HG03520 (cell line): ENCODE data around the gene CEP41.

Experiments used
- ATAC-seq: cut with Tn5 transposase; IDR thresholded peaks from one replicate; pipeline ENCODE4 v1.9.1; 2021; ENCODE audit warnings: mild to moderate bottlenecking, moderate library complexity; ENCODE audit not compliant: unreplicated experiment

The CEP41 gene

DNA sequence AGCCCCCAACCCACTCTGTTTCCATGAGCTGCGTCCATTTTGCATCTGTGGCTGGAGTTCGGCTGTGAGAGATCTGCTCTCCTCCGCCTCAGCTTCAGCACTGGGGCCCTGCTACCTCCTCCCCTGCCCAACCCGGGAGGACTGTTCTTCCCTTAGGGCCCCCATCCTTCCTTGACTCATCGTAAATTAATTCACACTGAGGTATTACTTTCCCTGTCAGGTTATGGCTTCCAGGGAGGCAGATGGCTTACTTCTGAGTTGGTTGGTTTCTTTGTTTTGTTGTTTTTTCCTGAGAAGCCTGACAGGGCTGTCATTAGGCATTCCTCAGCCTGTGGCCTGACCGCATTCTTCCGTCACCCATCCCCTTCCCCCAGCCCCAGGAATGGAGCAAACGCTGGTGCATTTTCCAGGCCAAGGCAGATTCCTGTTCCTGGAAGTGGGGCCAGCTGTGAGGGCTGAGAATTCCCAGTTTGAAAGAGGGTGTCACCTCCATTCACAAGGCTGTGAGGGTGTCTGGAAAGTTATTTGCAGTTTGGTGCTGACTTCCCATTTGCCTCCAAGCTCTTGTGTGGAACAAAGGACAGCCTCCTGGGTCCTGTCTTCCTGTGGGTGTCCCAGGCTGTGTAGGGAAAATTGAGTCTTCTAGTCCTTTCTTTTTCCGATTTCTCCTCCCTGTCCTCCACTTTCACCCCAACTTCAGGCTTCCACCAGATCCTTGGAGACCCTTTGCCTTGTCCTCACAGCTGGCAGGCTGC lies 84.5 kb downstream of the CEP41 start:
- no peak for ATAC-seq

DNA sequence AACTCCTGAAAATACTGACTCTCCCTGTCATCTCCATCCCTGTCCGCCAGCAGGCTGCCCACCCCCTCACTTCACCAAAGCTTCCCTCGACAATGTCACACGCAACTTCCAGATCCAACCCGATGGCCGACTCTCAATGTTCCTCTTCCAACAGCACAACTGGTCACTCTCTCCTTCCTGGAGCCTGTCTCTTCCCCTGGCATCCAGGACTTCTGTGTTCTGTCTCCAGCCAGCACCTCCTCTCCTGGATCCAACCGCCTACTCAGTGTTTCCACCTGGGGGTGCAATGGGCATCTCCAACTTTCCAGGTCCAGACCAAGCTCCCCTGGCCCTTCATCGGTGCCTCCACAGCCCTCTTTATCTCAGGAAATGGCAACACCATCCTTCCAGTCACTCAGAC lies 87.6 kb downstream of the CEP41 start:
- no peak for ATAC-seq

DNA sequence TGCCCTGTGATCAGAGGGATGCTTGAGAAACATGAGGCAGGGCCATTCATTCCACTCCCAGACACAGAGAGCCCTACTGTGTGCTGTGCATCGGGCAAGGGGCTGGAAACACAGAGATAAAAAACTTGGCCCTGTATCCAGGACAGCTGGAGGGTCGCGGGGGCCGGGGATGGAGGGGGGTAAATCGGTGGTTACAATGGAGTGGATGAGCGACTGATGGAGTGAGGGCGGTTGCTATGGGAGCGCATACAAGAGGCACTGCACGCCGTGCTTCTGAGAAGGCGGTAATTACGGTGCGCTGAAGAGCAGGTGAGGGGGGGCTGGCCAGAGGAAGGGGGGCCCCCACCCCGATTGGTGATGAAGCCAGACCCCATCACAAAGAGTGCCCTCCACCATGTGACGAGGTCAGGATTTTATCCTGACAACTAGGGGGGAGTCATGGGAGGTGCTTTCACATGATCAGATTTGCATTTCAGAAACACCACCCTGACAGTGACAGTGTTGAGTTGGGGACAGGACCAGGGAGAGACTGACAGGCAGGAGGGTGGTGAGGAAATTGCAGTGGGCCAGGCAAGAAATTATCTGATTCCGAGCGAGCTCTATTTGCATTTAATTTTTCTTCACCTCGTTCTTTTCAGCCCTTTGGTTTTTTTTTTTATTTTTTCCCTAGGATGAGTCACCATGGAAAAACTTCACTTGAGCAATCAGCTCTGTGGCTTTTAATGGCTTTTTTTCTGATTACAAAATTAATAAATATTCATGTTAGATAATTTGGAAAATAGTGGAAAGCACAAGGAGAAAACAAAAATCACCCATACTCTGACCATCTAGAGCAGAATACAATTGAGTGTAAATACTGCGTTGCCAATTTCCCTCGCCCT lies 88.4 kb downstream of the CEP41 start:
- ATAC-seq: no peak

DNA sequence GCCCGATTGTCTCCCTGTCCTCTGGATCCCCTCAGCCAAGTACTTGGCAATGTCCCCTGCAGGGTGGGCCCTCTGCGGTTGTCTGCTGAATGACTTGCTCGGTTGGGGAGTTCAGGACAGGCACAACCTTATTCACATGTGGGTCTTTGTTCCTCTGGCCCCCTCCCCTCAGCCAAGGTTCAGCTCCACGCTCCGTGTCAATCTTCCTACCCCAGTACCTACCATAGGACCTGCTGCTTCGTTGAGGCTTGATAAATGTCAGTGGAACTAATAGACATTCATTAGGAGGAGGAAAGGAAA lies 89.1 kb downstream of the CEP41 start:
- no peak for ATAC-seq

DNA sequence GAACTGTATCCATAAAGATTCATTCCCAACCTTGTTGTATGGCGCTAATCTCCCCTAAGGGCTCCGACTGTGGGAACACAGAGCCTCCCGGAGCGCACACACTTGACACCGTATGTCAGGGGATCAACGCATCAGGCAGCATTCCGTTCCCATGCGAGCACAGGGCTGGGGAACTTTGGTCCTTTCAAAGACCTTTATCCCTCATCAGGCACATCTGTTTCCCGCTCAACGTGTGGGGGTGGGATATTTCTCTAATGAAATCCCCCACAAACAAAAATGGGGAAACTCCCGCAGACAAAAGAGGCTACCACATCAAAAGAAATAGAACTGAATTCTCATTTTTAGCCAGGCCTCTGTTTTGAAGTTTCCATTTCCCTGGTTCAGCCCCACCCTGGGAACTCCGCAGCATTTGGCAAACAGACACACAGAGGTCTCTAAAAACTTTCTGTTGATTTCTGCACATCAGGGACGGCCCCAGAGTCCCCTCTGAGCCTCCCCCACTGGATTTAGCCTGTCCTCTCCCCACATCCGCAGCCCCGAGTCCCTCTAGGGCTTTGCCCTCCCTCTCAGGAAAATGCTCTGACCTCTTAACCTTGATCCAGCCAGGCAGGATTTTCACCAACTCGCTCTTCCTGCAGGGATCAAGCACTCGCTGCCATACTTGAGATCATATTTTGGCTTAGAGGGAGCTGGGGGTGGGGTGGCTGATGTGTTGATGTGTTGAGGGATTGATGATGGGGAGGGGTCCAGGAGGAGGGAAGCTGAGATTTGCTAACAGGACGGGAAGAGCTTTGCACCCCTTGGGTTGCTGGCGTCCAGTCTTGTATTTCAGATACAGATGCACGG lies 89.6 kb downstream of the CEP41 start:
- no peak for ATAC-seq

DNA sequence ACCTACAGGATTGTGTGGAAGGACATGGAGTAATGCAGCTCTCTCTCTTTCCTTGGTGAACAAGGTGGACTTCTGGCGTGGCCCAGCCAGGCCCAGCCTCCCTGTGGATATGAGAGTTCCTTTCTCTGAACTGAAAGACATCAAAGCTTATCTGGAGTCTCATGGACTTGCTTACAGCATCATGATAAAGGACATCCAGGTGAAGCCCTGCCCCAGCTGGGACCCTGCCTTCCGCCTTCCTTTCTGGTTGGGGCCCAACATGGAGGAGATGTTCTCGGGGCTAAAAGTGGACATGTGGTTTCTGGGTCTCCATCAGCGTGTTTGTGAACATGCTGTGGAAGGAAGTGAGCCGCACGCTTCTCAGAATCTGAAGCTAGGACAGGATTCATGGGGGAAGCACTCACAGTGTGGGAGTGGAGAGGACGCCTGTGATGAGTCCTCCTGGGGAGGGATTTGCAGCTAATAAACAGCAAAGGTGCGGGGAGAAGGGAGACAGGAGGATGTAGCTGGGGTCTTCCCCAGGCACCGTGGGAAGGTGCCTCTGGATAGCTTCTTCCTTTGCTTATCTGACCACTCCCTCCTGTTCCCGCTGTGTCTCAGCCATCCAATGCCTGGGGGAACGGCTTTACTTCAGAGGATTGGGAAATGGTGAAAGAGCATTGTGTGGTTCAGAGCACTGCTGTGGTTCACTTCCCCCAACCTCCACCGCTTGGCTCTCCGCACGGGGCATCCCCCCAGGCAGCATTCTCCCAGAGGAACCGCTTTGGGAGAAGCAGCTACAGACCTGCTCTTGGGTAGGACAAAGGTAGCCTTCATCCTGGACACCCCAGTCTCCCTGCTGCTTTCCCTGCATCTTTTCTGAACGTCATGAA lies 90.7 kb downstream of the CEP41 start:
- ATAC-seq: no peak

DNA sequence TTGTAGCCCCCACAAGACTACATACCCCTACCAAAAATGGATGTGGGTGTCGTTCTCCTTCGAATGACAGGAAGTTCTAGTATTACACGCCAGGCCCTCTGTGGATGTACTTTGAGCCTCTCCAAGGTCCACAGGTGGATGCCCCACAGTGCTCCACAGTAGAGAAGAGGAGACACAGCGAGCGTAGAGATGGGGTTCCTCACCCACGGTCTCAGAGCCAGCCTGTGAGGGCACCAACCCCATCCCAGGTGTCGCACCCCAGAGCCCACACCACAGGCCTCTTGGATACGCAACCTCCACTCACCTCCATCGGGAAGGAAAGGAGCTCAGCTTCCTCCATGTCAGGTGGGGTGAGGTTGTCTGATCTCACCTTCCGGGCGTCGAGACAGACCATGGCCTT lies 93.9 kb downstream of the CEP41 start:
- no peak for ATAC-seq

DNA sequence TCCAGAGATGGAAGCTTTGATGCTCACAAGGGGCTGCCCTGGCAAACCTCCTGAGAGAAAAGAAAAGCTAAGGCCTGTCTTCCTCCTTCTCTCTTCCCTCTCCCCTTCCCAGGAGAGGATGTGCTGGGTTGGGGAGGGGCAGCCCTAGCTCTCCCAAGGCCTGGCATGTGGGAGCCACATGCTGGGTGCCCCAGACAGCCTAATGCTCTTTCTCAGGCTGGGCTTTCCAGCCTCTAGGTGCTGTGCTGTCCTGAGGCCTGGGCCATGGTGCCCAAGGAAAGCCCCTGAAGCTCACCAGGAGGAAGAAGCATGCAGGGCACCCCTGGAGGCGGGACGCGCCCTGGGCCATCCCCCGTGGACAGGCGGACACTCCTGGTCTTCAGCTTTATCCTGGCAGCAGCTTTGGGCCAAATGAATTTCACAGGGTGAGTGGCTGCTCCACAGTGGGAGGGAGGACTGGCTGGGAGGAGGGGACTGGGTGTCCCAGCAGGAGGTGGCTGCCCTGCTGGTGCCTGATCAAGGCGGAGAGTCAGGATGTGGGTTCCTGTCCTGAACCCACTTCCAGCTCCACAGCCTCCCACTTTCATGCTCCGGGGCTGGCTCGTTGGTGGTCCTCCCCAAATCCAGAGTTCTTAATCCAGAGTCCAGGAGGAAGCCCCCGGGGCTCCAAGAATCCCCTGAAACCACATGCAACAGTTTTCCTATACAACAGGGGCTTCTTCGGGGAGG lies 94.5 kb downstream of the CEP41 start:
- no peak for ATAC-seq

DNA sequence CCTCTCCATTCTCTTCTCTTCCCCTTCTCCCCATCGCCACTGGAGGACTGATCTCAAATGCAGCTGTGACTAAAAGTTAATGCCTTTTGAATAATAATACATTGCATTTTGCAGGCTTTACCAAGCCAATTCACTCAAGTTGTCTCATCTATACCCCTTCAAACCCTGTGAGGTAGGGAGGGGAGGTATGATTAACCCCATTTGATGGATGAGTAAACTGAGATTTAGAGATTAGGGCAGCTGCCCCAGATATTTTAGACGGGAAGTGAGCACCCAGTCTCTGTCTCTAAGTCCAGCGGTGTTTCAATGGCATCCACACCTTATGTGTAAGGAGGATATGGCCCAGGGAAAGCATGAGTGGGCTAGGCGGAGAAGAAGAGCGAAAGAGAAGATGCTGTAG lies 95.1 kb downstream of the CEP41 start:
- ATAC-seq: no peak

DNA sequence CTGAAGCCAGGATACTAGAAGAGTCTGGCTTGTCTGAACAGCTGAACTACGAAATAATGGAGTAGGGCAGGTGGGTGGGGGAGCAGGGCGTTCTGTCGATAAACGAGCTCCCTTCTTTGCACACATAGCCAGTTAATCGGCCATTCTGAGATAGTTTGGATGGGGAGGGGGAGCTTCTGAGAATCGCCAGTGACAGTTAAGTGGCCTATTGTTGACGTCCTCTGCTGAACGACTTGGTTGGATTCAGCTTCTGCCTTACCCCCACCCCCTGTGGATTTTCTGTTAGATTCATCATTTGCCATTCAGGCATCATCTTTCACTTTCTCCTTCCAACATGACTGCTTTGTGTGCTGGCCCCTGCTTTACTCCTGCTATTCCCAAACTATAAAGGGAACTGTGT lies 95.7 kb downstream of the CEP41 start:
- no peak for ATAC-seq

DNA sequence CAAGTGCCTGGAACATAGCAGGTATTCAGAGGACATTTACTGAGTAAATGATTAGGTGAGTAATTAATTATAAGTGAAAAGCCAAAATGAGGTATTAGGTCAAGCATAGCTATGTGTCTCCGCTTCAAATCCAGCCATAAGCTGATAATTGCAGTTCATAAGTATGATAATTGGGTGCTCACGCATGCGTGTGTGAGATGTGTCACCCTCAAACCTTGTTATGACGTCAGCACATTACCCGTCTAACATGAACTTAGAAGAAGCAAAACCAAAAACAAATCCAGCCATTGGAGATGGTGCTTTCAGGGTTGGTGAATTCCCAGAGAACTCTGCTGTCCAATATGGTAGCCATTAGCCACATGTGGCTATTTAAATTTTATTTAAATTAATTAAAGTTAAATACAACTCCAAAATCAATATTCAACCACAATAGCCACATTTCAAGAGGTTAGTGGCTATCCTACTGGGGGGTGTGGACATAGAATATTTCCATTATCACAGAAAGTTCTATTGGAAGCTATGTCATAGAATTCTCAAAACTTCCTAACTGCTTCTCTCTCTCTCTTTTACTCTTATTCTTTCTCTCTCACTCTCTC lies 96.4 kb downstream of the CEP41 start, which contains the start of gene CPA5:
Gene CPA5 (plus strand): TSS at position 546 of the 596 bp plus-strand sequence. CDS start 1,670 bp downstream, outside the sequence.
- ATAC-seq: no peak
